HG03342 (cell line): ENCODE results near the gene GPX1.
"Not testable (repeated sequence)": the region's sequence is repeated elsewhere in the genome, so short reads cannot be mapped to it uniquely, and the experiment has no call there.

Experiments used
- ATAC-seq: cut with Tn5 transposase; IDR thresholded peaks from one replicate; pipeline ENCODE4 v1.9.1; 2021; ENCODE audit warnings: mild to moderate bottlenecking, moderate library complexity; ENCODE audit not compliant: unreplicated experiment

GPX1 gene

DNA sequence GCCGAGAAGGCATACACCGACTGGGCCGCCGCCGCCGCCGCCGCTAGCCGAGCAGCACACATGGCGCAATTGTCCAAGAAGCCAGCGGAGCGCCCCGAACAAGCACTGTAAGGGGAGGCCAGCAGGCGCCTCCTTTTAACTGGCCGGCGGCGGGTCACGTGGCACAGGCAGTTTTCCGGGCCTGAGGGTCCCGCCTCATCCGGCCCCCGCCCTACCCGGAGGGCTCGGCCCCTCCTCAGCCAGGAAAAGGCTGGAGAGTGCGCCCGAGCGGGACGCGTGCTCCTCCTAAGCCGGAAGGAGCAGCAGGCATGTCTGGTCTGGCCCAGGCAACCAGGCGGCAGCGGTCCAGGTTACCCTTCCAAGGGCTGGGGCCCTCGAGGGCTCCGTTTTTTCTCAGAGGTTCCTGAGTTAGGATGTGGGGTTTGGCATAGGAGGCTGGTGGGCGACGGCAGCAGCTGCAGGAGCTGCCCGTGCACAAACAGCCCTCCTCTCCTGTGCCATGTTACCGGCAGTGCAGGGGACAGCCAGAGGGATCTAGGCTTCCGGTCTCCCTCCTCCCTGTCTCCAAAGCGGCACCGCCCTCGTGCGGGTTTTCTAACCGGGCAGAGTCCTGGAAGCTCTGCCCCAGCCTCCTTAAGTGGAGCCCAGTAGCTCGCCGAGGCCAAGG lies at the start of gene GPX1:
Gene GPX1 (minus strand): TSS at position 137 of the 667 bp plus-strand sequence. CDS start 75 bp downstream, at position 62.
- ATAC-seq = peak; percentile 71

DNA sequence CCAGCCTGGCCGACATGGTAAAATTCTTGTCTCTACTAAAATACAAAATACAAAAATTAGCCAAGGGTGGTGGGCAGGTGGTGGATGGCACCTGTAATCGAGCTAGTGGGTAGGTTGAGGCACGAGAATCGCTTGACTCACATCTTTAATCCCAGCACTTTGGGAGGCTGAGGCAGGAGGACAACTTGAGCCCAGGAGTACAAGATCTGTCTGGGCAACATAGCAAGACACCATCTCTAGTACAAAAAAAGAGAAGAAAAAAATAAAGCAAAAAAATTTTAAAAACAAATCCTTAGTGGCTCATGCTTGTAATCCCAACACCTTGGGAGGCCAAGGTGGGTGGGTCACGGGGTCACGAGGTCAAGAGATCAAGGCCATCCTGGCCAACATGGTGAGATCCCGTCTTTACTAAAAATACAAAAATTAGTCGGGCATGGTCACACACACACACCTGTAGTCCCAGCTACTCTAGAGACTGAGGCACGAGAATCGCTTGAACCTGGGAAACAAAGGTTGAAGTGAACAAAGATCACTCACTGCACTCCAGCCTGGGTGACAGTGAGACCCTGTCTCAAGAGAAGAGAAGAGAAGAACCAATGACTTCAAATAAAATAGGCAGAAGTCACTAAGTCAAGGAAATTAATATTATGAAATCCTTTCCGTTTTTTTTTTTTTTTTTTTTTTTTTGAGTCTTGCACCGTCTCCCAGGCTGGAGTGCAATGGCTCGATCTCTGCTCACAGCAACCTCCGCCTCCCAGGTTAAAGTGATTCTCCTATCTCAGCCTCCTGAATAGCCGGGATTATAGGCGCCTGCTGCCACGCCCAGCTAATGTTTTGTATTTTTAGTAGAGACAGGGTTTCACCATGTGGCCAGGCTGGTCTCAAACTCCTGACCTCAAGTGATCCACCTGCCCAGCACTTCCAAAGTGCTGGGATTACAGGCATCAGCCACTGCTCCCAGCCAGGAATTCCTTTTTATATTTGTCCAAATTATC lies 48.7 kb upstream of the GPX1 start:
- ATAC-seq = no peak

DNA sequence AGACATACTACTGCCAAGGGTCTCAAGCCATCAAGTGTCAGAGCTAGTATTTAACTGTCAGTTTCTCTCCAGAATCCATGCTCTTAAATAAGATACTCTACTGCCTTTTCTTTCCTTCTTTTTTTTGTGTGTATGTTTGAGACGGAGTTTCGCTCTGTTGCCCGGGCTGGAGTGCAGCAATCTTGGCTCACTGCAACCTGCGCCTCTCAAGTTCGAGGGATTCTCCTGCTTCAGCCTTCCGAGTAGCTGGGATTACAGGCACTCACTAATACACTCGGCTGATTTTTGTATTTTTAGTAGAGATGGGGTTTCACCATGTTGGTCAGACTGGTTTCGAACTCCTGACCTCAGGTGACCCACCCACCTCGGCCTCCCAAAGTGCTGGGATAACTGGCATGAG lies 47.4 kb upstream of the GPX1 start:
- not testable (repeated sequence) for ATAC-seq

DNA sequence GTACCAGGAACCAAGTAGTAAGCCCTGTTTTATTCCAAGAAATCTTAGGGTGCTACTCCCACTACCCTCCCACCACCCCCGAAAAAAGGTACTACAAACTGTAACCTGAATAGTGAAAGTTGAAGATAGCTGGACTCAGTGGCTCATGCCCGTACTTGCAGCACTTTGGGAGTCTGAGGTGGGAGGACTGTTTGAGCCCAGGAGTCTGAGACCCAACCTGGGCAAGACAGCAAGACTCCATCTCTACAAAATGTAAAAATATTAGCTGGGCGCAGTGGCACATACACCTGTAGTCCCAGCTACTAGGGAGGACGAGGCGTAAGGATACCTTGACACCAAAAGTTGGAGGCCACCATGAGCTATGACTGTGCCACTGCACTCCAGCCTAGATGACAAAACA lies 45.7 kb upstream of the GPX1 start:
- no peak for ATAC-seq

DNA sequence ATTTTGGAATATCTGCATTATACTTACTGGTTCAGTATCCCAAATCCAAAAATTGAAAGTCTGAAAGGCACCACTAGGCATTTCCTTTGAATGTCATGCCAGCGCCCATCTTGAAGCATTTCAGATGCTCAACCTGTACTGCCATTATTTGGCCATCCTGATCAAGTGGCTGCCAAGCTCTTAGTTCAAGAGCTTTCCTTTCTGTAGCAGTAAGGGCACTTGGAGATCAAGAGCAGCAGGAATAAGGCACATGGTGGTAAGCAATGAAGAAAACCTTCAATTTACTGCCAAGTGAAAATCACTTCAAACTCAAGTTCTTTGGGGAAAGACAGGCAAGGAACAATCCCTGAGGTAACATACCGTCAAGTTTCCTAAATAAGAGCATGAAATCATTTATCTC lies 43.6 kb upstream of the GPX1 start:
- no peak for ATAC-seq

DNA sequence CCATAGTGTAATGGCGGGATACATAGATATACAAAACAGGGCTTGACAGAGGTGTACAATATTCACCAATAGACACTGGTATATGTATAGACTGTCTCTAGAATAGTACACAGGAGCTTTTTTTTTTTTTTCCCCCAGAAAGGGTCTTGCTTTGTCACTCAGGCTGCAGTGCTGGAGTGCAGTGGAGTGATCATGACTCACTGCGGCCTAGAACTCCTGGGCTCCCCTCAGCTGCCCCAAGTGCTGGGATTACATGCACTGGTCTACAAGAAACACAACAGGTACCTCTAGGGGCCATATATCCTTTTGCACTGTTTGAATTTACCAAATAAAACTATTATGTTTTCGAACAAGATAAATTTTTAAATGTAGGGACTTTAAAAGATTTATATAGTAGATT lies 41.3 kb upstream of the GPX1 start:
- no peak for ATAC-seq

DNA sequence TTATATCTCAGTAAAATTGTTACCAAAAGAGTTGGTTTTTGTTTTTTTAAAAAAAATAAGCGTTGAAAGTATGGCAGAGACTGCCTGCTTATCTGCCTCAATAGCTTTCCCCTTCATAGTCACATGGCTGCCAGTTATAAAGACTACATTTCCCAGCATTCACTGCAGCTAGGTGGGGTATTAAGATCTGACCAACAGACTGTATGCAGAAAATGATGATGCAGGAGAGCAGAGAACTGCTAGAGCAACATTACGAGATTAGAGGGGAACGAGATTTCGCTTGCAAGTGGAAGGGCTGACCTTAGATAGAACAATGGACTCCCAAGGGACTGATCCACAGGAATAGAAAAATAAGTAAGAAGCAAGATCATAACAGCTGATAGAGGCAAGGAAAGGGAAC lies 39.3 kb upstream of the GPX1 start:
- ATAC-seq = no peak

DNA sequence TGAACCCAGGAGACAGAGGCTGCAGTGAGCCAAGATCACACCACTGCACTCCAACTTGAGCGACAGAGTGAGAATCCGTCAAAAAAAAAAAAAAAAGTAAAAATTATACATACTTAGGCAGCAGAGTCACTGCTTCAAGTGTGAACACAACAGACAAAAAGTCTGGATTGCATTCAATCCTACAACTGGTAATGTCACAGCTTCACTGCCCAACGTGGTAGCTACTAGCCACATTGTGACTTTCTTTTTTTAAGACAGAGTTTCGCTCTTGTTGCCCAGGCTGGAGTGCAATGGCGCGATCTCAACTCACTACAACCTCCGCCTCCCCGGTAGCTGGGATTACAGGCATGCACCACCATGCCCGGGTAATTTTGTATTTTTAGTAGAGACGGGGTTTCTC lies 33.2 kb upstream of the GPX1 start:
- ATAC-seq = not testable (repeated sequence)

DNA sequence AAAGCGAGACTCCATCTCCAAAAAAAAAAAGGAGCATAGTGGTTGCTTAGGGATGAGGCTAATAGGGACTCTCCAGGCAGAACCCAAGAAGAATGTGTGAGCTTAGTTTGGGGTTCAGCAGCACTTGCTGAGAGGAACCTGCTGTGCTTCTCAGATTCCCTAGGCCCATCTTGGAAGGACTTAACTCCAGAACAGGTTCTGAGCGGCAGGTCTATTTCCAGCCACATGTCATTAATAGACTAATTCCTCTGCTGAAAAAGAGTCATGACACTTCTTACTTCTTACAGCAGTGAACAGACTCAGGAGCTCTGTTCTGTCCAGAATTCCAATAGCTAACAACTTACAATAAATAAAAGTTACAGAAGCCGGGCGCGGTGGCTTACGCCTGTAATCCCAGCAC lies 31.1 kb upstream of the GPX1 start:
- ATAC-seq = no peak

DNA sequence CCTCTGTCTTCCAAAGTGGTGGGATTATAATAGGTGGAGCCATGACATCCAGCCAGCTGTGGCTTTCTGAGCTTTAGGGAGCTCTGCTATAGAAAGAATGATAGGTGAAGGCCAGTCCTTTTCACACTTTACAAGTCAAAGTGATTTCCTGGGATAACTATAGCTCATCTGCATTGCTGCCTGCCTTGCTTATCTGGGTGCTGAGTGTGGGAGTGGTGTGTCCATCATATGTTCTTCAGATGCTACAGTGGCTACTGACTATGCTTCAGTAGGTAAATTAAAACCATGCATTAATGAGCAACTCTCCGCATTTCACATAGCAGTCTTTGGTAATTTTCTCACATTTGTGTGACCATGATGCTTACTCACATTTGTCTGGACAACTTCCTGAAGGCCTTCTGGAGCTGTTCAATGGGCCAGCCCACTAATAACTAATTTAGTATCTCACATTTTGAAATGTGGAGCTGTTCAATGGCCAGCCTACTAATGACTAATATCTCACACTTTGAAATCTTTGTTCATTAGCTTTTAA lies 30.2 kb upstream of the GPX1 start:
- no peak for ATAC-seq

DNA sequence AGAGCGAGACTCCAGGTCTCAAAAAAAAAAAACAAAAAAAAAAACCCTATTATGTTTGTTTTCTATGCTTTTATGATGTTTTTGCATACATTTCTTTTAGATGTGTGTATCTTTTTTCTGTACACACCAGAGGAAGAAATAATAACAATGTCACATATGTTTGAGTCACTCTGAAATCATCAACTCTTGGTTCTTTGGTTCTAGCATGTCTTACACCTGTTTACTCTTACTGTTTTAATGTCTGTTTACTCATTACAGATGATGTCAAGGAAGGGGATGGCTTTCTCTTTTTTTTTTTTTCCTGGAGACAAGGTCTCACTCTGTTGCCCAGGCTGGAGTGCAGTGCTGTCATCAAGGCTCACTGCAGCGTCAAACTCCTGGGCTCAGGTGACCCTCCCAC lies 29.6 kb upstream of the GPX1 start:
- ATAC-seq = no peak

DNA sequence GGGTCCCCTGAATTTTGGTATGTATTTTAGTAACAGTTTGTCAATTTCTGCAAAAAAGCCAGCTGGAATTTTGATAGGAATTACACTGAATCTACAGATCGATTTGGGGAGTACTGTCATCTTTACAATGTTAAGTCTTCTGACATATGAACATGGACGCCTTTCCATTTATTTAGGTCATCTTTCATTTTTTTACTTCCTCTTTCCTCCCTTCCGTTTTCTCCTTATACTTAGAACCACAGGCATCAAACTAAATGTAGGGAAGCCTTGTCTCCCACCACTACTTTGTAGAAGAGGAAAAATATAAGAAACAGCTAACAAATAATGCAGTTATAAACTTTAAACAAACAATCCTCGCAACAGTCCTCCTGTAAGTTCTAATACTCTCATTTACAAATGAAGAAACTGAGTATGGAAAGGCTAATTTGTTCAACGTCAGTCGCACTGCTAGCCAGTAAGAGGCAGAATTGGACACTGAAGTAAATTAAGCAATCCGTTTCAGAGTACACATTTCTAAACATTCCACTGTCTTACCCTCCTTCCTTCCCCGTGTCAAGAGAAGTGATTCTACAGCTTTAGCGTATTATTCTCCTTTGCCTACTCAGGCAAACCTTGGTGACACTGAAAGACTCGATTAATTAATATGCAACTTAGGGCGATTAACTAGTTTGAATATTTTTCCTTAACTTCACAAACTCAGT lies 28.1 kb upstream of the GPX1 start:
- no peak for ATAC-seq

DNA sequence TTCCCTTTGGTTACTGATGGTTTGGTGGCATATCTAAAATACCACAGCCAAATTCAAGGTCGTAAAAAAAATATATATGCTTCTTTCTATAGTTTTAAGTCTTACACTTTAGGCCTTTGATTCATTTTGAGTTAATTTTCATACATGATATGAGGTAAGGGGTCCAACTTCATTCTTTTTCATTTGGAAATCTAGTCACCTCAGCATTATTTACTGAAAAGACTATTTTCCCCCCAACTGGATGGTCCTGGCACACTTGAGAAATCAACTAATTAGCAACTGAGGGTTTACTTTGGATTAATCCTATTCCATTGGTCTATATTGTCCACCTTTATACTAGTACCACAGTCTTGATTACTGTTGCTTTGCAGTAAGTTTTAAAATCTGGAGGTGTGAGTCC lies 27.5 kb upstream of the GPX1 start:
- no peak for ATAC-seq

DNA sequence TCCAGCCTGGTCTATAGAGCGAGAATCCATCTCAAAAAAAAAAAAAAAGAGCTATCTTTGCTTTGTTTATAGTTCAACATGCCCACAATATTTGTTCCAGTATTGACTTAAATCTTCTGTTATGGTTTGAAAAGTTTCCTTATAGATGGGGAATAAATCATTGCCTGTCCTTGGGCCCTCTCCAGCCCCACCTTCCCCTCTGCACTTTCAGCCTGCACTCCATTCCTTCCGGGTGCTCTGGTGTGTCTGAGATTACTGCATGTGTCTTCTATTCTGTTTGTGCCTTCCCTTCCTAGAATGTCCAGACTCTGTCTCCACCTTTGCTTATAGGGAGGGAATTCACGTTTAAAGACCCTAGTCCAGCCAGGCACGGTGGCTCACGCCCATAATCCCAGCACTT lies 25.2 kb upstream of the GPX1 start:
- ATAC-seq = no peak

DNA sequence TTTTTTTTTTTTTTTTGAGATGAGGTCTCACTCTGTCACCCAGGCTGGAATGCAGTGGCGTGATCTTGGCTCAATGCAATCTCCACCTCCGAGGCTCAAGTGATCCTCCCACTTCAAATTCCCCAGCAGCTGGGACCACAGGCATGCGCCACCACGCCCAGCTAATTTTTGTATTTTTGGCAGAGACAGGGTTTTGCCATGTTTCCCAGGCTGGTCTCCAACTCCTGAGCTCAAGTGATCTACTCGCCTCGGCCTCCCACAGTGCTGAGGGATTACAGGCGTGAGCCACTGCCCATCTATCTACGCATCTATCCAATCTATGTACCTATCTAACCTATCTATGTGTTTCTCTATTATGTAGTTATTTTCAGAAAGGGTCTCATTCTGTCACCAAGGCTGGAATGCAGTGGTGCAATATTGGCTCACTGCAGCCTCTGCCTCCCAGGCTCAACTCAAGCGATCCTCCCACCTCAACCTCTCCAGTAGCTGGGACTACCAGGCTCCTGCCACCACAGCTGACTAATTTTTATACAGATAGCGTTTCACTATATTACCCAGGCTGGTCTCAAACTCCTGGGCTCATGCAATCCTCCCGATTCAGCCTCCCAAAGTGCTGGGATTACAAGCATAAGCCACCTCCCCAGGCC lies 20.2 kb upstream of the GPX1 start:
- no peak for ATAC-seq

DNA sequence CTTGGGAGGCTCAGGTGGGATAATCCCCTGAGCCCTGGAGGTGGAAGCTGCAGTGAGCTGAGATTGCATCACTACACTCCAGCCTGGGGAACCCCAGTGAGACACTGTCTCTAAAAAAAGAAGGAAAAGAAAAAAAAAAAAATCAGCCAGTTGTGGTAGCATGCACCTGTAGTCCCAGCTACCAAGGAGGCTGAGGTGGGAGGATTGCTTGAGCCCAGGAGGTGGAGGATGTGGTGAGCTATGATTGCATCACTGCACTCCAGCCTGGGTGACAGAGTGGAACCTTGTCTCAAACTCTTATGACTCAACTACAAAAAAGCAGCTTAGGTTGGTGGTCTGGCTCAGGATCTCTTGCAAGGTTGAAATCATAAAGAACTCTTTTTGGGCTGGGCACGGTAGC lies 19.3 kb upstream of the GPX1 start:
- ATAC-seq = no peak

DNA sequence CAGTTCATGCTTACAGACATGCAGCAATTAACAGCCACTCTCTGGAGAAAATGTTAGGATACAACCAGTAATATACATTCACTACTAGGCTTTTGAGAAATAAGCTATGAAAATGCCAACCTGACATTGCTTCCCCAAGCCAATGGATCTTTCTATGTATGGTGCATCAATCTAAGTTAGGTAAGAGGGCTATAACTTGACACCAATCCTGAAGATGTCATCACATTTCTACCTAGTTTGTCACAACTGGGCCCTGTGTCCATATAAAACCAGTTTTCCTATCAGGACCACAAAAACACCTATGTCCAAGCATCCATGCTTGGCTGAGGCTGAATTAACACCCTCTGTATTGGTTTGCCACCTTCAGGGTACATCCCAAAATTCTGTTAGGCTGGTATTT lies 13.8 kb upstream of the GPX1 start:
- ATAC-seq = no peak

DNA sequence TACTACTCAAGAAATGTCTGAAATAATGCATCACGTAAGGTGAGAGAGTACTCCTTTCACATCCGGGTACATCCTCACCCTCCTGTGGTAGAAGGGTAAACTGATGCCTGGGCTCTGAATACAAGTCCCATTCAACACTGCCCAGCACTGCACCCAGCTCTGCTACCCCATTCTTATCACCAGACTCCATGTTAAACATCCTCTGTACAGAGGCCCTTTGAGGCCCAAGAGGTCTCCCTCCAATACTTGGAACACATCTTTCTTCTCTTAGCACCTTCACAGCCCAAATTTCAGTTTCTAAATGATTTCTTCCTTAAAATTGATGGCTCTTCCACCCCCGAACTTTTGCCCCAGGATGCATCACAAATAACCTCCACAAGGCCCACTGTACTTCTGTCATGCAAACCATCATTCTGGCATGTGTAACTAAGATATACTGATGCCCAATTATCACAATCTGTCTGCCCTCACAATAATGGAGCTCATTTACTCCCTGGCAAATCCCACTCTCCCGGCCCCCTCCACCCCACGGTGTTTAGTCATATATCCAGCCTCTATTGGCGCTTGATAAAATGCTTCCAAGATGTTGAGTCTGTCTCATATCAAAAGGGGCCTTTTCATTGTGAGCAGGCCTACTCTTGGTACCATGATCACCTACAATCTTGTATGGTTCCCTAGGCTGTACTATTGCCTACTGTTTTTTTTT lies 12.6 kb upstream of the GPX1 start:
- no peak for ATAC-seq

DNA sequence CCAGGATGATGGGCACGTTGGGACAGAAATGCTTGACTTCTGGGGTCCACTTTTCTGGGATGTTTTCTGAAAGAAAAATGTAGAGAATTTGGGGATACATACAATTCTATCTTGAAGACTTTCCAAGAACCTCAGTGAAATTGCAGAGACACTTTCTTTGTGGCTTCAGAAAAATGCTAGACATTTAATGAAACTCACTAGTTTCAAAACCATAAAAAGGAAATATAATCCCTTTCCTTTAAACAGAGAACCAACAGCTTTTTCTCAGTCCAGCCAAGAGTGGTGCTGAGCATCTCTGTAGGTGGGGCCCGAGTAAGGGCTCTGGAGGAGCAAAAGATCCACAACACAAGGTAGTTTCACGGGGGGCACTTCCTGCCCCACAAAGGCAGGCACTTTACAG lies 4.4 kb upstream of the GPX1 start:
- ATAC-seq = no peak

DNA sequence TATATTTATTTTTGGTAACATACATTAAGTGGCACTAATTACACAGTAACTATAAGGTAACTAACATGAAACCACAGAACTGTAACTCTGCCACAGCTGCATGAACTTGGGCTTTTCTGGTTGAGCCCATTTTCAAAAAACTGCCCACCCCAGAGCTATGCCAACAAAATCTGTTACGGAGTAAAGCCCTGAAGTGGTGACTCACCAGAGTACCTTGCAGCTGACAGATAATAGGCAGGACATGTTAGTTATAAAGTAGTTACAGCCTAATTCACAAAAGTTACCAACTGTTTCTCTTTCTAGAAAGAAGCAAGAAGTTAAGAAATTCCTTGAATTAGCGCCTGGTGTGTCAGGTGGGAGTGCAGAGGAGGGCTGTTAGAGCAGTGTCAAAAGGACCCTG lies 1.5 kb upstream of the GPX1 start:
- no peak for ATAC-seq
